Chondrocyte (in vitro differentiated cells): ENCODE measurements around the gene PTPRN2. TPM values are rescaled to one million over a fixed set of nuclear protein-coding genes. Genes with fewer than 3 reads are reported as not detected.
"Not testable (repeated sequence)": the region's sequence is repeated elsewhere in the genome, so short reads cannot be mapped to it uniquely, and the experiment has no call there.

Source experiments
- DNase-seq: peaks from one replicate; pipeline ENCODE4 v3.0.0; 2021; ENCODE audit warnings: mixed read lengths, low spot score
- H3K27ac Mint-ChIP-seq: one replicate; pipeline ENCODE4 v1.8.0; 2021; ENCODE audit warnings: mild to moderate bottlenecking, moderate library complexity, mixed read lengths; ENCODE audit not compliant: unreplicated experiment
- H3K27me3 Mint-ChIP-seq: 2 replicates; pipeline ENCODE4 v1.8.0; 2021; ENCODE audit warnings: low read depth, mixed read lengths
- H3K36me3 Mint-ChIP-seq: 2 replicates; pipeline ENCODE4 v1.8.0; 2021; ENCODE audit warnings: low read depth, mixed read lengths
- H3K4me1 Mint-ChIP-seq: 2 replicates; pipeline ENCODE4 v1.8.0; 2021; ENCODE audit warnings: low read depth, mild to moderate bottlenecking, mixed read lengths
- H3K4me3 Mint-ChIP-seq: one replicate; pipeline ENCODE4 v1.8.0; 2021; ENCODE audit warnings: mild to moderate bottlenecking, moderate library complexity, mixed read lengths; ENCODE audit not compliant: unreplicated experiment
- H3K9me3 Mint-ChIP-seq: 2 replicates; pipeline ENCODE4 v1.8.0; 2021; ENCODE audit warnings: low read depth, mixed read lengths
- CTCF ChIP-seq: fragments of 200-600 bp; sonication (generic); IDR thresholded peaks from 2 replicates; pipeline ENCODE4 v1.5.0; 2021; ENCODE audit warnings: antibody characterized with exemption, mild to moderate bottlenecking, moderate library complexity
- total RNA-seq: library from RNA; stranded (reverse); gene quantifications from 3 replicates; pipeline ENCODE4 v1.2.1, GENCODE V29; 2021

PTPRN2 gene
- total RNA-seq, 1 donor from 2014 or later: 0.30 TPM

GRCh38 chr7:158419238-158419785 lies 168.3 kb downstream of the PTPRN2 start:
- Mint-ChIP-seq H3K36me3 (no peaks in the 10 kb centered on the region), H3K27ac (no peak overlapping the region), H3K4me1 (no peaks in the 10 kb centered on the region), H3K4me3 (no peak overlapping the region), H3K27me3 (no peaks in the 10 kb centered on the region), H3K9me3 (peaks cover 7% of the 10 kb centered on the region)
- no peak for TF ChIP-seq CTCF
- peak; percentile 52 for DNase-seq

- not testable (repeated sequence) for H3K9me3 Mint-ChIP-seq, H3K27me3 Mint-ChIP-seq, H3K27ac Mint-ChIP-seq, H3K4me1 Mint-ChIP-seq, H3K36me3 Mint-ChIP-seq, DNase-seq, H3K4me3 Mint-ChIP-seq
Observed at GRCh38 chr7:158418395-158418794, 169.2 kb downstream of the PTPRN2 start.

GRCh38 chr7:158416283-158416933 lies 171.2 kb downstream of the PTPRN2 start:
- Mint-ChIP-seq H3K4me1 (no peaks in the 10 kb centered on the region), H3K36me3 (no peaks in the 10 kb centered on the region), H3K27ac (no peak overlapping the region), H3K27me3 (no peaks in the 10 kb centered on the region), H3K4me3 (no peak overlapping the region), H3K9me3 (peaks cover 7% of the 10 kb centered on the region)
- TF ChIP-seq CTCF: no peak
- peak; percentile 30 for DNase-seq

GRCh38 chr7:158415316-158415715 lies 172.3 kb downstream of the PTPRN2 start:
- Mint-ChIP-seq H3K4me3 (no peak overlapping the region), H3K4me1 (no peaks in the 10 kb centered on the region), H3K9me3 (peaks cover 7% of the 10 kb centered on the region), H3K27ac (no peak overlapping the region), H3K27me3 (peaks cover 3% of the 10 kb centered on the region), H3K36me3 (no peaks in the 10 kb centered on the region)
- DNase-seq: peak; percentile 70
- no peak for TF ChIP-seq CTCF

GRCh38 chr7:158414486-158414961 lies 173.1 kb downstream of the PTPRN2 start:
- peak; percentile 55 for DNase-seq
- Mint-ChIP-seq H3K27me3 (peaks cover 3% of the 10 kb centered on the region), H3K9me3 (peaks cover 7% of the 10 kb centered on the region), H3K36me3 (no peaks in the 10 kb centered on the region), H3K4me1 (no peaks in the 10 kb centered on the region), H3K4me3 (no peak overlapping the region), H3K27ac (no peak overlapping the region)
- no peak for TF ChIP-seq CTCF

GRCh38 chr7:158414002-158414401 lies 173.6 kb downstream of the PTPRN2 start:
- H3K4me1 Mint-ChIP-seq: no peaks in the 10 kb centered on the region
- DNase-seq: peak; percentile 42
- H3K27me3 Mint-ChIP-seq: peaks cover 4% of the 10 kb centered on the region
- no peak overlapping the region for H3K27ac Mint-ChIP-seq
- H3K4me3 Mint-ChIP-seq: no peak overlapping the region
- peaks cover 7% of the 10 kb centered on the region for H3K9me3 Mint-ChIP-seq
- TF ChIP-seq CTCF: no peak
- H3K36me3 Mint-ChIP-seq: no peaks in the 10 kb centered on the region
